Hypothalamus (tissue), 51 donors: ENCODE measurements around the gene CHIT1.
A peak's percentile ranks its signal among the peaks of the same experiment; 100 is the strongest.

ENCODE experiments used
- DNase-seq, 51 donors: peaks; one replicate each; lab custom pipeline; 2025; lab: John Stamatoyannopoulos, UW

Gene CHIT1

GRCh38 chr1:203219171-203219570, 10.3 kb downstream of the CHIT1 start:
- no peak for DNase-seq

- DNase-seq: no peak
Measured at GRCh38 chr1:203217668-203218067, 11.8 kb downstream of the CHIT1 start.

GRCh38 chr1:203217139-203217655, 12.3 kb downstream of the CHIT1 start:
- no peak for DNase-seq

- peak in 37 of 51 donors; percentile 6 to 76 (median 40) for DNase-seq
Measured at GRCh38 chr1:203216274-203217138, 13.0 kb downstream of the CHIT1 start.

GRCh38 chr1:203215573-203215972, 13.9 kb downstream of the CHIT1 start:
- DNase-seq: peak in 1 of 51 donors; percentile 26

- no peak for DNase-seq
Measured at GRCh38 chr1:203214871-203215270, 14.6 kb downstream of the CHIT1 start.

GRCh38 chr1:203213126-203213525, 16.3 kb downstream of the CHIT1 start:
- no peak for DNase-seq

- DNase-seq: no peak
Measured at GRCh38 chr1:203211812-203212211, 17.7 kb downstream of the CHIT1 start.

- no peak for DNase-seq
Measured at GRCh38 chr1:203210988-203211387, 18.5 kb downstream of the CHIT1 start.

GRCh38 chr1:203210350-203210749, 19.1 kb downstream of the CHIT1 start:
- DNase-seq: no peak

- no peak for DNase-seq
Measured at GRCh38 chr1:203208181-203208580, 21.3 kb downstream of the CHIT1 start.

GRCh38 chr1:203207751-203208150, 21.7 kb downstream of the CHIT1 start:
- DNase-seq: no peak

GRCh38 chr1:203206129-203206687, 23.3 kb downstream of the CHIT1 start:
- no peak for DNase-seq

GRCh38 chr1:203204756-203205155, 24.7 kb downstream of the CHIT1 start:
- DNase-seq: no peak

GRCh38 chr1:203202431-203203245, 26.8 kb downstream of the CHIT1 start:
- DNase-seq: peak in 2 of 51 donors; percentile 30 to 46

- DNase-seq: no peak
Measured at GRCh38 chr1:203201516-203202205, 27.8 kb downstream of the CHIT1 start.

- no peak for DNase-seq
Measured at GRCh38 chr1:203200916-203201315, 28.6 kb downstream of the CHIT1 start.

GRCh38 chr1:203199816-203200571, 29.5 kb downstream of the CHIT1 start:
- peak in 5 of 51 donors; percentile 24 to 63 (median 45) for DNase-seq

GRCh38 chr1:203199481-203199815, 30.0 kb downstream of the CHIT1 start:
- no peak for DNase-seq

- DNase-seq: no peak
Measured at GRCh38 chr1:203199002-203199401, 30.5 kb downstream of the CHIT1 start.
